GM12874 (cell line): ENCODE results near the gene GUCA1C.

Source experiments
- CTCF ChIP-seq: IDR thresholded peaks from 2 replicates; pipeline ENCODE4 v1.5.1; 2011; ENCODE audit warnings: low read depth, mild to moderate bottlenecking, control low read depth, low read length, moderate library complexity; ENCODE audit not compliant: insufficient read depth

Gene GUCA1C

GRCh38 chr3:108899530-108899929, 54.1 kb downstream of the GUCA1C start:
- TF ChIP-seq CTCF = no peak

- TF ChIP-seq CTCF = no peak
Measured at GRCh38 chr3:108897883-108898282, 55.8 kb downstream of the GUCA1C start.

- TF ChIP-seq CTCF = no peak
Measured at GRCh38 chr3:108894981-108895380, 58.7 kb downstream of the GUCA1C start.

GRCh38 chr3:108891833-108892232, 61.8 kb downstream of the GUCA1C start:
- no peak for TF ChIP-seq CTCF

- no peak for TF ChIP-seq CTCF
Measured at GRCh38 chr3:108887777-108888176, 65.9 kb downstream of the GUCA1C start.

- no peak for TF ChIP-seq CTCF
Measured at GRCh38 chr3:108887121-108887520, 66.6 kb downstream of the GUCA1C start.

GRCh38 chr3:108883373-108883772, 70.3 kb downstream of the GUCA1C start:
- no peak for TF ChIP-seq CTCF

- no peak for TF ChIP-seq CTCF
Measured at GRCh38 chr3:108882762-108883161, 70.9 kb downstream of the GUCA1C start.
